Chondrocyte (in vitro differentiated cells): ENCODE measurements around the gene APBB2. TPM values are rescaled to one million over a fixed set of nuclear protein-coding genes. Genes with fewer than 3 reads are reported as not detected.

ENCODE experiments used
- DNase-seq: peaks from one replicate; pipeline ENCODE4 v3.0.0; 2021; ENCODE audit warnings: mixed read lengths, low spot score
- H3K27ac Mint-ChIP-seq: one replicate; pipeline ENCODE4 v1.8.0; 2021; ENCODE audit warnings: mild to moderate bottlenecking, moderate library complexity, mixed read lengths; ENCODE audit not compliant: unreplicated experiment
- H3K27me3 Mint-ChIP-seq: 2 replicates; pipeline ENCODE4 v1.8.0; 2021; ENCODE audit warnings: low read depth, mixed read lengths
- H3K36me3 Mint-ChIP-seq: 2 replicates; pipeline ENCODE4 v1.8.0; 2021; ENCODE audit warnings: low read depth, mixed read lengths
- H3K4me1 Mint-ChIP-seq: 2 replicates; pipeline ENCODE4 v1.8.0; 2021; ENCODE audit warnings: low read depth, mild to moderate bottlenecking, mixed read lengths
- H3K4me3 Mint-ChIP-seq: one replicate; pipeline ENCODE4 v1.8.0; 2021; ENCODE audit warnings: mild to moderate bottlenecking, moderate library complexity, mixed read lengths; ENCODE audit not compliant: unreplicated experiment
- H3K9me3 Mint-ChIP-seq: 2 replicates; pipeline ENCODE4 v1.8.0; 2021; ENCODE audit warnings: low read depth, mixed read lengths
- total RNA-seq: library from RNA; stranded (reverse); gene quantifications from 3 replicates; pipeline ENCODE4 v1.2.1, GENCODE V29; 2021
- TF ChIP-seq, protein P1 (sequence below): fragments of 200-600 bp; sonication (generic); IDR thresholded peaks from 2 replicates; pipeline ENCODE4 v1.5.0; 2021; ENCODE audit warnings: antibody characterized with exemption, mild to moderate bottlenecking, moderate library complexity

The APBB2 gene
- total RNA-seq, 1 donor from 2014 or later, result 119 TPM

DNA sequence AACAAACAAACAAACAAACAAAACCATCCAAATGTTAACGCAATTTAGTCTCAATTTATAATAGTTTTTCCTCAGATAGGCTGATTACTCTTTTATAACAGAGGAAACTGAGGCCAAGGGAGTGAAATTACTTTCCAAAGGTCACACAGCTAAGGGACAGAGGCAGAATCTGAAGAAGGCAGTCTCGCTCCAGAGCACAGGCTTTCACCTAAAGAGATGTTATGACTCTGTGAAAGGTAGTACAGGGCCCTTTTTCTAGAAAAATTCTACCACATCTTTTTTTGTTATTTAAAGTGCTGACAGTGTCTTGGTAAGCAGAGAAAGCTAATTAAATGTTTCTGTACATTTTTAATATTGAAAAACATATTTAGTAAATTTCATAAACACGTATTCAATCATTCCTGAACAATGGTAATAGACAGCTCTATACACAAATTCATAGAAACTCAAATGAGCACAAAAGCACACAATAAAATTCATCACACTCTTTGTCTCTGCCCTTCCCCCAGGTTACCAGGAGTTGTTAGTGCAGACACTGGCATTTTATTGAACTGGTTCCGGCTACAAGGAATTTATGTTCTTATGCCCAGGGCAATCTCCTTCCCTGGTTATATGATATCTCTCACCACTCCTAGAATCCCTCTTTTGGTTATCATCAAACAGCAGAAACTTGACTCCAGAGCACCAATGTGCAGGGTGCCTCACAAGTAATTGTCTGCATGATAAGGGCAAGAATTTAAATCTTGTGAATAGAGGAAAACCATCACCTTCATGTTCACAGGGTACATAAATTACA, 7.7 kb upstream of the APBB2 start:
- no peak for DNase-seq
- TF ChIP-seq, protein P1, sequence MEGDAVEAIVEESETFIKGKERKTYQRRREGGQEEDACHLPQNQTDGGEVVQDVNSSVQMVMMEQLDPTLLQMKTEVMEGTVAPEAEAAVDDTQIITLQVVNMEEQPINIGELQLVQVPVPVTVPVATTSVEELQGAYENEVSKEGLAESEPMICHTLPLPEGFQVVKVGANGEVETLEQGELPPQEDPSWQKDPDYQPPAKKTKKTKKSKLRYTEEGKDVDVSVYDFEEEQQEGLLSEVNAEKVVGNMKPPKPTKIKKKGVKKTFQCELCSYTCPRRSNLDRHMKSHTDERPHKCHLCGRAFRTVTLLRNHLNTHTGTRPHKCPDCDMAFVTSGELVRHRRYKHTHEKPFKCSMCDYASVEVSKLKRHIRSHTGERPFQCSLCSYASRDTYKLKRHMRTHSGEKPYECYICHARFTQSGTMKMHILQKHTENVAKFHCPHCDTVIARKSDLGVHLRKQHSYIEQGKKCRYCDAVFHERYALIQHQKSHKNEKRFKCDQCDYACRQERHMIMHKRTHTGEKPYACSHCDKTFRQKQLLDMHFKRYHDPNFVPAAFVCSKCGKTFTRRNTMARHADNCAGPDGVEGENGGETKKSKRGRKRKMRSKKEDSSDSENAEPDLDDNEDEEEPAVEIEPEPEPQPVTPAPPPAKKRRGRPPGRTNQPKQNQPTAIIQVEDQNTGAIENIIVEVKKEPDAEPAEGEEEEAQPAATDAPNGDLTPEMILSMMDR, result no peak
- H3K27ac Mint-ChIP-seq, result no peak overlapping the region
- H3K27me3 Mint-ChIP-seq, result no peaks in the 10 kb centered on the region
- H3K4me3 Mint-ChIP-seq, result no peak overlapping the region
- no peaks in the 10 kb centered on the region for H3K9me3 Mint-ChIP-seq
- no peaks in the 10 kb centered on the region for H3K36me3 Mint-ChIP-seq
- peaks cover 4% of the 10 kb centered on the region for H3K4me1 Mint-ChIP-seq

DNA sequence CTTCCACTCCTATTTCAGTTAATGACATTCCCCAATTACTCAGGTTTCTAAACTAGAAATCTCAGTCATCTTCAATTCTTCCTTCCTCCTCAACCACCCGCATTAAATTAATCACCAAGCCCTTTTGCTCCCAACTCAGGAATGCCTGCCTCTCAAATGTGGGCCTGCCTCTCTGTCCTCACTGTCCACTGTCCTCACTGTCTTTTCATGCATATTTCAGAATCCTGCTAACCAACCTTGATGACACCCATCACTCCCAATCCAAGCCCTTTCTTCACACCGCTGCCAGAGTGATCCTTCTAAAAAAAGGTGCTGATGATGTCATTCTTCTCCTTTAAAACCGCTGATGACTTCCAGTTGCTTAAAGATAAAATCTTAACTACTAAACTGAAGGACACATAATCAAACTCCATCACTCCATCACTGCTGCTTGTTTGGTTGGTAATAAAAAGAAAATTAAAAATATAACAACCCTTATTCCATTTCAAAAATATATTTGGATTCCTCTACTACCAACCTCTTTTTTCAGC, 5.1 kb upstream of the APBB2 start:
- Mint-ChIP-seq H3K27me3 (no peaks in the 10 kb centered on the region), H3K4me1 (peaks cover 24% of the 10 kb centered on the region), H3K36me3 (no peaks in the 10 kb centered on the region), H3K27ac (no peak overlapping the region), H3K9me3 (no peaks in the 10 kb centered on the region), H3K4me3 (no peak overlapping the region)
- TF ChIP-seq, protein P1, result no peak
- DNase-seq, result no peak

- Mint-ChIP-seq H3K4me1 (peaks cover 24% of the 10 kb centered on the region), H3K27me3 (no peaks in the 10 kb centered on the region), H3K9me3 (no peaks in the 10 kb centered on the region), H3K27ac (no peak overlapping the region), H3K36me3 (no peaks in the 10 kb centered on the region), H3K4me3 (no peak overlapping the region)
- no peak for DNase-seq
- TF ChIP-seq, protein P1, result no peak
These were observed 4.4 kb upstream of the APBB2 start for GRCh38 chr4:41218703-41219102.

DNA sequence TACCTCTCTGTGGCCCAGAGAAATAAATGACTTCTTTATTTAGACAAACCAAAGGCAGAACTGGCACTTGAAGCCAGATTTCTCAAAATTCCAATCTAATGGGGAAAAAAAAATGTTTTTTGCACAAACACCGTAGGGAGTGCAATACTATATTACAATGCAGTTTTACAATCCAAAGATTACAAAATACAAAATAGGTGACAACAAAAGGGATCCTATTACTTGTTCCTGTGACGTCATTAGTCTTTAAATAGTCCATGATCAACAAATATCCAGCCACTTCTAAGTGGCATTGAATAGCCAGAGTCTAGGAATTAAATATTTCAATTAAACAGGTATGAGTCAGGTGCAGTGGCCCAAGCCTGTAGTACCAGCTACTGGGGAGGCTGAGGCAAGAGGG, 3.0 kb upstream of the APBB2 start:
- H3K4me3 Mint-ChIP-seq, result peak overlapping the region; percentile 78
- no peaks in the 10 kb centered on the region for H3K27me3 Mint-ChIP-seq
- no peak for DNase-seq
- H3K9me3 Mint-ChIP-seq, result no peaks in the 10 kb centered on the region
- H3K36me3 Mint-ChIP-seq, result no peaks in the 10 kb centered on the region
- TF ChIP-seq, protein P1, result no peak
- peak overlapping the region; percentile 98 for H3K27ac Mint-ChIP-seq
- peaks cover 35% of the 10 kb centered on the region for H3K4me1 Mint-ChIP-seq

- no peak for DNase-seq
- TF ChIP-seq, protein P1, result no peak
- H3K36me3 Mint-ChIP-seq, result no peaks in the 10 kb centered on the region
- peaks cover 39% of the 10 kb centered on the region for H3K4me1 Mint-ChIP-seq
- H3K4me3 Mint-ChIP-seq, result peak overlapping the region; percentile 78
- no peaks in the 10 kb centered on the region for H3K27me3 Mint-ChIP-seq
- H3K9me3 Mint-ChIP-seq, result no peaks in the 10 kb centered on the region
- peak overlapping the region; percentile 98 for H3K27ac Mint-ChIP-seq
These were observed 2.6 kb upstream of the APBB2 start for GRCh38 chr4:41217020-41217333.
